ENCODE data around the gene MAPT.

Gene MAPT

GRCh38 chr17:45869676-45870341 is 24.5 kb upstream of the MAPT start:
- no peak for TF ChIP-seq CTCF (IDR thresholded peaks at IDR 0.05; ENCODE audit: low read depth, low read length)
- no peak for DNase-seq (ENCODE audit: low read depth, low spot score)
- in situ Hi-C loops (cut with HindIII; ENCODE audit: low sequenced_read_pairs) = no loop called here
- no peak overlapping the region for H3K4me3 ChIP-seq (ENCODE audit: low read depth, low read length)

GRCh38 chr17:45870342-45870974 is 23.9 kb upstream of the MAPT start:
- no peak overlapping the region for H3K4me3 ChIP-seq (ENCODE audit: low read depth, low read length)
- DNase-seq (ENCODE audit: low read depth, low spot score) = no peak
- in situ Hi-C loops (cut with HindIII; ENCODE audit: low sequenced_read_pairs) = no loop called here
- no peak for TF ChIP-seq CTCF (IDR thresholded peaks at IDR 0.05; ENCODE audit: low read depth, low read length)

GRCh38 chr17:45871718-45872117 is 22.6 kb upstream of the MAPT start:
- in situ Hi-C loops (cut with HindIII; ENCODE audit: low sequenced_read_pairs) = no loop called here
- DNase-seq (ENCODE audit: low read depth, low spot score) = no peak
- H3K4me3 ChIP-seq (ENCODE audit: low read depth, low read length) = no peak overlapping the region
- no peak for TF ChIP-seq CTCF (IDR thresholded peaks at IDR 0.05; ENCODE audit: low read depth, low read length)

GRCh38 chr17:45873728-45874127 is 20.6 kb upstream of the MAPT start:
- DNase-seq (ENCODE audit: low read depth, low spot score) = no peak
- in situ Hi-C loops (cut with HindIII; ENCODE audit: low sequenced_read_pairs) = no loop called here

GRCh38 chr17:45874151-45874550 is 20.2 kb upstream of the MAPT start:
- no peak for TF ChIP-seq CTCF (IDR thresholded peaks at IDR 0.05; ENCODE audit: low read depth, low read length)
- no peak overlapping the region for H3K4me3 ChIP-seq (ENCODE audit: low read depth, low read length)
- in situ Hi-C loops (cut with HindIII; ENCODE audit: low sequenced_read_pairs) = no loop called here
- DNase-seq (ENCODE audit: low read depth, low spot score) = no peak

More at GRCh38 chr17:45873728-45874127, 20.6 kb upstream of the MAPT start:
- no peak for TF ChIP-seq CTCF (IDR thresholded peaks at IDR 0.05; ENCODE audit: low read depth, low read length)
- no peak overlapping the region for H3K4me3 ChIP-seq (ENCODE audit: low read depth, low read length)

- no peak for DNase-seq (ENCODE audit: low read depth, low spot score)
- TF ChIP-seq CTCF (IDR thresholded peaks at IDR 0.05; ENCODE audit: low read depth, low read length) = no peak
- in situ Hi-C loops (cut with HindIII; ENCODE audit: low sequenced_read_pairs) = no loop called here
Measured at GRCh38 chr17:45876539-45876938, 17.8 kb upstream of the MAPT start.

More at GRCh38 chr17:45876539-45876938, 17.8 kb upstream of the MAPT start:
- H3K4me3 ChIP-seq (ENCODE audit: low read depth, low read length) = no peak overlapping the region
